Subcutaneous abdominal adipose tissue (tissue), 5 donors: Measurements from ENCODE around the gene ERLEC1.
"Not testable (repeated sequence)": the region's sequence is repeated elsewhere in the genome, so short reads cannot be mapped to it uniquely, and the experiment has no call there.

Source experiments
- H3K27ac ChIP-seq: one replicate; pipeline ENCODE4 v1.7.0; 2013; ENCODE audit warnings: low read depth, mild to moderate bottlenecking, inconsistent platforms, low read length, moderate library complexity
- H3K27me3 ChIP-seq, 5 donors: one replicate each; pipeline ENCODE4 v1.7.0; 2013; ENCODE audit warnings: low read length in 5 of 5, inconsistent platforms in 1 of 5; ENCODE audit not compliant: control insufficient read depth in 5 of 5, insufficient read depth in 4 of 5
- H3K36me3 ChIP-seq, 5 donors: one replicate each; pipeline ENCODE4 v1.7.0; 2013; ENCODE audit warnings: low read length in 5 of 5; ENCODE audit not compliant: control insufficient read depth in 5 of 5, insufficient read depth in 5 of 5
- H3K4me1 ChIP-seq, 5 donors: one replicate each; pipeline ENCODE4 v1.7.0; 2013; ENCODE audit warnings: low read length in 5 of 5, mild to moderate bottlenecking in 3 of 5, moderate library complexity in 1 of 5; ENCODE audit not compliant: control insufficient read depth in 5 of 5, insufficient read depth in 5 of 5
- H3K4me3 ChIP-seq, 5 donors: one replicate each; pipeline ENCODE4 v1.7.0; 2013; ENCODE audit warnings: low read length in 5 of 5, low read depth in 1 of 5
- H3K9ac ChIP-seq, 5 donors: one replicate each; pipeline ENCODE4 v1.7.0; 2013; ENCODE audit warnings: low read length in 5 of 5, mild to moderate bottlenecking in 4 of 5, moderate library complexity in 3 of 5
- H3K9me3 ChIP-seq, 5 donors: one replicate each; pipeline ENCODE4 v1.7.0; 2013; ENCODE audit warnings: low read length in 5 of 5; ENCODE audit not compliant: control insufficient read depth in 5 of 5
- donor health status: healthy.
- donor health status: healthy.
- donor health status: healthy.
- donor health status: healthy.
- donor health status: healthy.

Gene ERLEC1

GRCh38 chr2:53811601-53812000 lies 24.8 kb downstream of the ERLEC1 start:
- Histone ChIP-seq H3K27ac (no peak overlapping the region), H3K27me3 (no peaks in the 10 kb centered on the region), H3K9ac (no peak overlapping the region), H3K36me3 (peaks cover 49 to 80% (median 63%) of the 10 kb centered on the region in 5 donors), H3K4me1 (peaks cover 0 to 5% (median 0%) of the 10 kb centered on the region in 5 donors), H3K9me3 (no peaks in the 10 kb centered on the region), H3K4me3 (no peak overlapping the region)

- no peaks in the 10 kb centered on the region for H3K27me3 ChIP-seq
- no peaks in the 10 kb centered on the region for H3K9me3 ChIP-seq
- no peak overlapping the region for H3K4me3 ChIP-seq
- H3K27ac ChIP-seq = no peak overlapping the region
- peaks cover 0 to 5% (median 0%) of the 10 kb centered on the region in 5 donors for H3K4me1 ChIP-seq
- no peak overlapping the region for H3K9ac ChIP-seq
- peaks cover 51 to 74% (median 60%) of the 10 kb centered on the region in 5 donors for H3K36me3 ChIP-seq
Measured at GRCh38 chr2:53813151-53813550, 26.3 kb downstream of the ERLEC1 start.

- Histone ChIP-seq H3K9me3 (no peaks in the 10 kb centered on the region), H3K27me3 (no peaks in the 10 kb centered on the region), H3K4me3 (no peak overlapping the region), H3K27ac (no peak overlapping the region), H3K4me1 (peaks cover 0 to 11% (median 0%) of the 10 kb centered on the region in 5 donors), H3K36me3 (peaks cover 10 to 38% (median 23%) of the 10 kb centered on the region in 5 donors), H3K9ac (no peak overlapping the region)
Measured at GRCh38 chr2:53818854-53819435, 32.1 kb downstream of the ERLEC1 start.

GRCh38 chr2:53819634-53820033 lies 32.8 kb downstream of the ERLEC1 start:
- Histone ChIP-seq H3K4me3 (no peak overlapping the region), H3K9me3 (no peaks in the 10 kb centered on the region), H3K4me1 (peaks cover 0 to 11% (median 0%) of the 10 kb centered on the region in 5 donors), H3K9ac (no peak overlapping the region), H3K36me3 (peaks cover 8 to 37% (median 22%) of the 10 kb centered on the region in 5 donors), H3K27ac (no peak overlapping the region), H3K27me3 (no peaks in the 10 kb centered on the region)

GRCh38 chr2:53820048-53820447 lies 33.2 kb downstream of the ERLEC1 start:
- Histone ChIP-seq H3K4me1 (peaks cover 0 to 11% (median 0%) of the 10 kb centered on the region in 5 donors), H3K36me3 (peaks cover 8 to 37% (median 21%) of the 10 kb centered on the region in 5 donors), H3K27ac (no peak overlapping the region), H3K9me3 (no peaks in the 10 kb centered on the region), H3K27me3 (no peaks in the 10 kb centered on the region), H3K9ac (no peak overlapping the region), H3K4me3 (no peak overlapping the region)

GRCh38 chr2:53820711-53821110 lies 33.9 kb downstream of the ERLEC1 start:
- Histone ChIP-seq H3K27ac (no peak overlapping the region), H3K9ac (no peak overlapping the region), H3K36me3 (peaks cover 8 to 31% (median 15%) of the 10 kb centered on the region in 5 donors)

GRCh38 chr2:53821810-53822209 lies 35.0 kb downstream of the ERLEC1 start:
- Histone ChIP-seq H3K27ac (no peak overlapping the region), H3K4me1 (peaks cover 0 to 22% (median 4%) of the 10 kb centered on the region in 5 donors), H3K9ac (no peak overlapping the region), H3K27me3 (no peaks in the 10 kb centered on the region), H3K36me3 (peaks cover 8 to 24% (median 12%) of the 10 kb centered on the region in 5 donors), H3K4me3 (no peak overlapping the region), H3K9me3 (no peaks in the 10 kb centered on the region)

More at GRCh38 chr2:53820711-53821110, 33.9 kb downstream of the ERLEC1 start:
- Histone ChIP-seq H3K4me1 (peaks cover 0 to 13% (median 0%) of the 10 kb centered on the region in 5 donors), H3K27me3 (no peaks in the 10 kb centered on the region), H3K9me3 (no peaks in the 10 kb centered on the region), H3K4me3 (no peak overlapping the region)

- peaks cover 0 to 31% (median 10%) of the 10 kb centered on the region in 5 donors for H3K4me1 ChIP-seq
- peaks cover 0 to 13% (median 12%) of the 10 kb centered on the region in 5 donors for H3K36me3 ChIP-seq
- not testable (repeated sequence) for H3K4me3 ChIP-seq, H3K27ac ChIP-seq, H3K9ac ChIP-seq, H3K27me3 ChIP-seq, H3K9me3 ChIP-seq
Measured at GRCh38 chr2:53823639-53824038, 36.8 kb downstream of the ERLEC1 start.

GRCh38 chr2:53826030-53826410 lies 39.2 kb downstream of the ERLEC1 start:
- H3K4me1 ChIP-seq = peaks cover 0 to 25% (median 10%) of the 10 kb centered on the region in 5 donors
- no peaks in the 10 kb centered on the region for H3K36me3 ChIP-seq
- no peaks in the 10 kb centered on the region for H3K27me3 ChIP-seq
- no peak overlapping the region for H3K4me3 ChIP-seq
- peaks cover 0 to 3% (median 0%) of the 10 kb centered on the region in 5 donors for H3K9me3 ChIP-seq
- peak overlapping the region in 1 of 5 donors; percentile 6 for H3K9ac ChIP-seq
- H3K27ac ChIP-seq = peak overlapping the region; percentile 38

- H3K27me3 ChIP-seq = no peaks in the 10 kb centered on the region
- peaks cover 0 to 3% (median 0%) of the 10 kb centered on the region in 5 donors for H3K9me3 ChIP-seq
- peak overlapping the region; percentile 38 for H3K27ac ChIP-seq
- peaks cover 0 to 25% (median 10%) of the 10 kb centered on the region in 5 donors for H3K4me1 ChIP-seq
- no peak overlapping the region for H3K4me3 ChIP-seq
- no peak overlapping the region for H3K9ac ChIP-seq
- H3K36me3 ChIP-seq = peaks cover 0 to 6% (median 3%) of the 10 kb centered on the region in 5 donors
Measured at GRCh38 chr2:53826587-53827397, 39.9 kb downstream of the ERLEC1 start.
